ENCODE measurements around the gene NAP1L4. TPM values are rescaled to one million over a fixed set of nuclear protein-coding genes. Genes with fewer than 3 reads are reported as not detected.
"Not testable (repeated sequence)": the region's sequence is repeated elsewhere in the genome, so short reads cannot be mapped to it uniquely, and the experiment has no call there.

The NAP1L4 gene
- total RNA-seq, 1 experiment from 2014 or later = 144 TPM

DNA sequence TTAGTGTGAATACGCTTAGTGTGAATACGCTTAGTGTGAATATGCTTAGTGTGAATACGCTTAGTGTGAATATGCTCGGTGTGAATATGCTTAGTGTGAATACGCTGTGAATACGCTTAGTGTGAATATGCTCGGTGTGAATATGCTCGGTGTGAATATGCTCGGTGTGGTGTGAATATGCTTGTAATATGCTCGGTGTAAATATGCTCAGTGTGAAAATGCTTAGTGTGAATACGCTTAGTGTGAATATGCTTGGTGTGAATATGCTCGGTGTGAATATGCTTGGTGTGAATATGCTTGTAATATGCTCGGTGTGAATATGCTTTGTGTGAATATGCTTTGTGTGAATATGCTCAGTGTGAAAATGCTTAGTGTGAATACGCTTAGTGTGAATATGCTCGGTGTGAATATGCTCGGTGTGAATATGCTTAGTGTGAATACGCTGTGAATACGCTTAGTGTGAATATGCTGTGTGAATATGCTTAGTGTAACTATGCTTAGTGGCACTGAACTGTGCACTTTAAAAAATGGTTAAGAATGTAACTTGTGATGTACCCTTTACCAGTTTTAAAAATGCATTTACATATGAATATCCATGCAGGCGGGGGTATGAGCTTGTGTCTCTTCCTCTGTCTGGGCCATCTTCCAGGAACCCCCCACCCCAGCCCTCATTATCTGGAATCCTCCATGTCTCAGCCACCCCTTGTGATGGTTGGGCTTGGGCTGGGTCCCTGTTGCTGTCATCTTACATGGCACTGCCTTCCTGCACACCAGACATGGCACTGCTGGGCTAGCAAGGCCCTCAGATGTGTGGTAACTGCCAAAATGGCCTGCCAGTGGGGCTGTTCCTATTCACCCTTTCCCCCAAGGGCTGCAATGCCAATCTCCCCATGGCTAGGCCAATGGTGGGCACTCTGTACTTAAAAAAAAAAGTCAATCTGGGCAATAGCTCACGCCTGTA, 53.4 kb downstream of the NAP1L4 start:
- RAD21 ChIA-PET (ENCODE audit: low non-redundant PET in 1 of 2, low total read pairs in 2 of 2, uncharacterized antibody in 2 of 2, unreplicated experiment in 2 of 2); H3K9ac ChIP-seq (ENCODE audit: low read length); H3K79me2 ChIP-seq (ENCODE audit: insufficient read depth, low read length); intact Hi-C loops (cut with micrococcal nuclease); BruUV-seq (replicated peaks); H3K4me2 ChIP-seq (ENCODE audit: low read length); H3K27me3 ChIP-seq (ENCODE audit: insufficient read depth, low read length); H3K27ac ChIP-seq (ENCODE audit: low read depth, low read length); H4K20me1 ChIP-seq (ENCODE audit: insufficient read depth); H3K9me2 ChIP-seq (ENCODE audit: insufficient read depth); DNase-seq (ENCODE audit: low read depth, low spot score); H2AFZ ChIP-seq (ENCODE audit: low read depth, low read length, poor library complexity, severe bottlenecking); H3K9me3 ChIP-seq (ENCODE audit: control insufficient read depth in 1 of 2, insufficient read depth in 1 of 2, low read depth in 1 of 2, low read length in 2 of 2); ATAC-seq; POLR2A ChIA-PET; H3K4me3 ChIP-seq (replicated peaks in 1 of 2; ENCODE audit: low read depth in 1 of 2, low read length in 2 of 2): not testable (repeated sequence)
- CTCF ChIA-PET = interaction anchor here (3.2 kb wide), 1 partner anchor 9 kb away, joined by 11 read pairs; no protein-coding TSS in a partner anchor
- Histone ChIP-seq H3K4me1 (ENCODE audit: control insufficient read depth in 1 of 2, insufficient read depth in 2 of 2, low read length in 2 of 2) (peaks cover 25 to 38% of the 10 kb centered on the region in 2 experiments), H3K36me3 (ENCODE audit: control insufficient read depth in 1 of 2, insufficient read depth in 2 of 2, low read length in 2 of 2) (peaks cover 0 to 13% of the 10 kb centered on the region in 2 experiments; a peak in 1 of 4 replicates)

DNA sequence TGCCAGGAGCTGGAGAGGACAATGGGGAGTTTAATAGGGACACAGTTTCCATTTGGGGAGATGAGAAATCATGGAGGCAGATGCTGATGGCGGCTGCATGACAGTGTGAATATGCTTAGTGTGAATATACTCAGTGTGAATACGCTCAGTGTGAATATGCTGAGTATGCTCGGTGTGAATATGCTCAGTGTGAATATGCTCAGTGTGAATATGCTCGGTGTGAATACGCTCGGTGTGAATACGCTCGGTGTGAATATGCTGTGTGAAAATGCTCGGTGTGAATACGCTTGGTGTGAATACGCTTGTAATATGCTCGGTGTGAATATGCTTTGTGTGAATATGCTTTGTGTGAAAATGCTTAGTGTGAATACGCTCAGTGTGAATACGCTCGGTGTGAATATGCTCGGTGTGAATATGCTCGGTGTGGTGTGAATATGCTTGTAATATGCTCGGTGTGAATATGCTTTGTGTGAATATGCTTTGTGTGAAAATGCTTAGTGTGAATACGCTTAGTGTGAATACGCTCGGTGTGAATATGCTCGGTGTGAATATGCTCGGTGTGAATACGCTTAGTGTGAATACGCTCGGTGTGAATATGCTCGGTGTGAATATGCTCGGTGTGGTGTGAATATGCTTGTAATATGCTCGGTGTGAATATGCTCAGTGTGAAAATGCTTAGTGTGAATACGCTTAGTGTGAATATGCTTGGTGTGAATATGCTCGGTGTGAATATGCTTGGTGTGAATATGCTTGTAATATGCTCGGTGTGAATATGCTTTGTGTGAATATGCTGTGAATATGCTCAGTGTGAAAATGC, 54.3 kb downstream of the NAP1L4 start:
- ATAC-seq; H3K79me2 ChIP-seq (ENCODE audit: insufficient read depth, low read length); H2AFZ ChIP-seq (ENCODE audit: low read depth, low read length, poor library complexity, severe bottlenecking); H3K9ac ChIP-seq (ENCODE audit: low read length); H3K9me3 ChIP-seq (ENCODE audit: control insufficient read depth in 1 of 2, insufficient read depth in 1 of 2, low read depth in 1 of 2, low read length in 2 of 2); H3K36me3 ChIP-seq (ENCODE audit: control insufficient read depth in 1 of 2, insufficient read depth in 2 of 2, low read length in 2 of 2); H3K4me3 ChIP-seq (replicated peaks in 1 of 2; ENCODE audit: low read depth in 1 of 2, low read length in 2 of 2); H4K20me1 ChIP-seq (ENCODE audit: insufficient read depth); DNase-seq (ENCODE audit: low read depth, low spot score); BruUV-seq (replicated peaks); H3K4me2 ChIP-seq (ENCODE audit: low read length); intact Hi-C loops (cut with micrococcal nuclease); H3K27me3 ChIP-seq (ENCODE audit: insufficient read depth, low read length); RAD21 ChIA-PET (ENCODE audit: low non-redundant PET in 1 of 2, low total read pairs in 2 of 2, uncharacterized antibody in 2 of 2, unreplicated experiment in 2 of 2); H3K27ac ChIP-seq (ENCODE audit: low read depth, low read length); POLR2A ChIA-PET; H3K9me2 ChIP-seq (ENCODE audit: insufficient read depth): not testable (repeated sequence)
- CTCF ChIA-PET = interaction anchor here (0.7 kb wide), 1 partner anchor 242 kb away, joined by 3 read pairs; no protein-coding TSS in a partner anchor
- peaks cover 33 to 42% of the 10 kb centered on the region in 2 experiments for H3K4me1 ChIP-seq (ENCODE audit: control insufficient read depth in 1 of 2, insufficient read depth in 2 of 2, low read length in 2 of 2)

Measured in HCT116 (cell line).